Stimulated activated CD4-positive, alpha-beta T cell treated with anti-CD3 and anti-CD28 coated beads, Interleukin-15, amount 100 ng/mL, for 1 hour (primary cell): Measurements from ENCODE around the gene SPEG.
"Not testable (repeated sequence)": the region's sequence is repeated elsewhere in the genome, so short reads cannot be mapped to it uniquely, and the experiment has no call there.

Experiments
- DNase-seq, 2 donors: peaks; one replicate each; pipeline ENCODE4 v3.0.0-alpha.2; 2020; ENCODE audit warnings: low read depth in 1 of 2, low spot score in 1 of 2

Gene SPEG

DNA sequence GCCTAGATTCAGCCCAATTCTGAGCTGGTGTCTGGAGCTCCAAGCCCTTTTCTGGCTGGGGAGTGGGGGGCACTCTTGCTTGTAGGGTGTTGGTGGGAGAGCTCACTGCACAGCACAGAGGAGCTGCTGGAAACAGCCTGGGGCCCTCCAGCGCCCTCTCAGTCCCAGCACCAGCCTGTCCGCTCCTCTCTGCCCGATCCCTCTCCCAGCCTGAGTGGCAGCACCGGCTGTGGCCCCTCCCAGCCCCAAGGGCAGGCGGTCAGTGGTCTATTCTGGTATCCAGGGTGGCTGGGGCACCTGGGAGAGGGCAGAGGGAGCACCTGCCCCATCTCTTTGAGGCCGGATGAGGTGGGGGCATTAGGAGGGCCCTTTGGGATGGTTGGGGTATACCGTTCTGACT lies 29.7 kb upstream of the SPEG start:
- DNase-seq, result no peak

DNA sequence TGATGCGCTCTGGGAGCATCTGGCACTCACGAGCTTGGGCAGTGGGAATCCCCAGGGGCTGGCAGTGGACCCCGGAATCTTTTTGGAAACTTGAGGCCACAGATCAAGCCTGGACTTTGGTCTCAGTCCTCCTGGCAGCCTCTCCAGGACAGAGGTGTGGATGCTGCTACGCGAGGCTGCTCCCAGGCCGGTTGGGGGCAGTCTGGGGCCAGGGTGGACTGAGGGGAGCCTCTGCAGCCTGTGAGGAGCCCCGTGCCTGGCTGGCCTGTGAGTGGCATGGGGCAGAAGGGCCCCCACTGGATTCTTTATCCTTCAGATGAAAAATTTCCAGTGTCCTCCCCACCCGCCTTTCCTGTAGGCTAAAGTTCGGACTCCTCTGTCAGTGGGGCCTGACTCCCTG lies 29.2 kb upstream of the SPEG start:
- DNase-seq, result no peak

DNA sequence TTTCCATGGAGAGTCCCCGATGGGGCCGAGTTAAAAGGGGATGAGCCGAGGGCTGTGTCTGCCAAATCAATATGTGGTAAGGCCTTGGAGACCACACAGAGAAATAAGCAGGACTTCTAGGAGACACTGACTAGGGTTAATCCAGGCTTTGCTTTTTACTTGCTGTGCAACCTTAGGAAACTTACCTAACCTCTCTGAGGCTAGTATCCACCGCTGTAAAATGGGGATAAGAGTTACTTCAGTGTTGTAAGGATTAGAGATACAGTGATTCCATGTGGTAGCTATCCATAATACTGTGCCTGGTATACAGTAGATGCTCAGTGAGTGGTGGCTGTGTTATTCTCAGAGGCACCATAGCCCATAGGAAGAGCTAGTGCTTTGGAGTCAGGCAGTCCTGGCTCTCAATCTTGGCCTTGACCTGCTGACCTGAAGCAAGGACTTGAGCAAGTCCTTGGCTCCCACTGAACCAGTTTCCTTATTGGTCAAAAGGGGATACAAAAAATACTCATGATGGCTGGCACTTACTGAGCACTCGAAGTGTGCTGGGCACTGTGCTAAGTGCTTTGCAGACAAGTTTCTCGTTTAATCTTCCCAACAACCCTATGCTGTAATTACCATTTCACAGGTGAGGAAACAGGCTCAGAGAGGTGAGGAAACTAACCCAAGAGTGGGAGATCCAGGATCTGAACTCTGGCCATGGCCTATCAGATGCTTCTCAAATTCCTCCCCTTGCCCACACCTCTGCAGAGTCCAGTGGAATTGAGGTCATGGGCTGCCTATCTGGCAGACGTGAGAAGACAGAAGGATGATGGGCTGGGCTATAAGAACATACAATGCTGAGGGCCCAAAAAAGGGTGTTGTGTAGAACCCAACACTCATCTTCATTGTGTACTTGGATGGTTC lies 28.4 kb upstream of the SPEG start:
- no peak for DNase-seq

DNA sequence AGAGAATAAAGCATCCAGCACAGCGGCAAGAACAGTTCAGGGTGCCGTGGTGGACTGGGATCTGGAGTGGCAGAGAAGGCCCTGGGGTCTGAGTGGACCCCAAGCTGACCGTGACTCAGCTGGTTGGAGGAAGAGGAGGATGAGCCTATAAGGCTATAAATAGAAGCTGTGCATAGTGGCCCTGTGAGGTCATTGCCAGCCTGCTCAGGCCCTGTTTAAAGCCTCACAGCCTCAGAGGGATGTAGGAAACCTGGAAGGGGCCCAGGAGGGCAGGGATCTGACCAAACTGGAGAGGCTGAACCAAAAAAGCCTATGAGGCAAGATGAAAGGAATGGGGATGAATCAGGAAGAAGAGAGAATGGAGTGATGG lies 27.8 kb upstream of the SPEG start:
- DNase-seq, result no peak

DNA sequence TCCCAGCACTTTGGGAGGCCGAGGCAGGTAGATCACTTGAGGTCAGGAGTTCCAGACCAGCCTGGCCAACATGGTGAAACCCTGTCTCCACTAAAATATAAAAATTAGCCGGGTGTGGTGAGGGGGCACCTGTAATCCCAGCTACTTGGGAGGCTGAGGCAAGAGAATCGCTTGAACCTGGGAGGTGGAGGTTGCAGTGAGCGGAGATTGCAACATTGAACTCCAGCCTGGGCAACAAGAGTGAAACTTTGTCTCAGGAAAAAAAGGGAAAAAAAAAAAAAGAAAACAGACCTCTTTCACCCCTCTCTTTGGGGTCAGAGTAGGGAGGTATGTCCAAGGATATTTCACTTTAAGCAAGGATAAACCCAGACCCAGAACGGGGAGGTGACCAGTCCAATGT lies 27.3 kb upstream of the SPEG start:
- not testable (repeated sequence) for DNase-seq

DNA sequence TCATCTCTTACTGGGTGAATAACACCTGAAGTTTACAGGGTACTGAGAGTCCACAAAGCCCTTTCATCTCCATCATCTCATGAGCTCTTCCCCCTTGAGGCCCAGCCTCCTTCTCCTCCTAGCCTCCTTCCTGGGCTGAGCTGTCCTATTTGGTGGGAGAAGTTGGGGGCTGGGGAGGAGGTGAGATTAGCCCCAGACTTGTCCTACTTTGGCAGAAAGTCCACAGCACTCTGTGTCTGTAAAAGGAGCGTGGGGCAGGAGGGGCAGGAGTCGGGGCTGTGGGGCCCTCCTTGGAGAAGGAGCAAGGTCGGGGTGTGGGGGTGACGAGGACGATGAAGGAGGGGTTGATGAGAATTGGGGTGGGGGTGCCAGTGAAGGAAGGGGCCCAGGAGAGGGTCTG lies 26.4 kb upstream of the SPEG start:
- no peak for DNase-seq

DNA sequence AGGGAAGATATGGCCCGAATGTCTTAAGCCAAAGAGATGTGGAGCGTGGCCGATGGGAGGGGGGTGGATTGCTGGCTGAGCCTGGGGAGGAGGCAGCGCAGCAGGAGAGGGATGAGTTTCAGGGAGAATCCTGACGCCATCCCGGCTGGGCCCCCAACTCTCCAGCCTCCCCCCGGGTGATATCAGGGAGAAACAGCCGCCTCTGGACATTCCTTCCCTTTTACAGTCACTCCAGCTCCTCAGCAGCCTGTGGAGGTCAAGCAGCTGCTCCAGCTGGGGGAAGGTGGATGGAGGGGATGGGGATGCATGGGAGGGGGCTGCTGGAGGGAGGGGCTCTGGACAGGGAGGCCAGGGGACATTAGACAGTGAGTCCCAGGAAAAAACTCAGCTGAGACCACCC lies 26.0 kb upstream of the SPEG start:
- no peak for DNase-seq

DNA sequence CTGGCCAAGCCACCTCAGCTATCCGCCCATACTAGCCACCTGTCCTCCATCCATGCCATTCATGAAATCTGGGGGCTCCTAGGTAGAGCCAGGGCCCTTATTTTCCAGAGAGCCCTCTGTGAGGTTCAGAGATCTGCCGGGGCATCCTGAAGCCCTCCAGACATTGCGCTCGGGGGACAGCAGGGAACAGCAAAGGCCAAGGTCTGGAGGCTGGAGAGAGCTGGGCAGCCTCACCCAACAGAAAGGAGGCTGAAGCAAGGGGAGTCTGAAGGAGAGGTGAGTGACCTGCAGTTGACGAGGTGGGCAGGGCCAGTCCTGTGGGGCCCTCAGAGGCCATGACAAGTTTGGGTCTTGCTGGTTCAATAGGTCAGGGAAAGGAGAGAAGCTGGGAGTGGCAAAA lies 25.0 kb upstream of the SPEG start:
- no peak for DNase-seq

DNA sequence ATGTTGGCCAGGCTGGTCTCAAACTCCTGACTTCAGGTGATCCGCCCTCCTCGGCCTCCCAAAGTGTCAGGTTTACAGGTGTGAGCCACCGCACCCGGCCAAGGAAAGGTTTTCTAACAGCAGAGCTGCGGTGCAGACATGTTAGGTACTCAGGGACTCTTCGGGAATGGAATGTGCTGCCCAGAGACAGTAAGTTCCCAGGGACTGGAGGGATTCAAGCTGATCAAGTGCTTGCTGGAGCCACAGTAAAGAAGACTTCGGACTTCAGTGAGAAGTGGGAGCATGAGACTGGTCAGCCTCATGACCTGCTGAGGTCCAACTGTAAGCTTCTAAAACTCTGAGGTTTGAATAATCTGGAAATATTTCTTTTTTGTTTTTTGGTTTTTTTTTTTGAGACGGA lies 24.3 kb upstream of the SPEG start:
- DNase-seq, result no peak

DNA sequence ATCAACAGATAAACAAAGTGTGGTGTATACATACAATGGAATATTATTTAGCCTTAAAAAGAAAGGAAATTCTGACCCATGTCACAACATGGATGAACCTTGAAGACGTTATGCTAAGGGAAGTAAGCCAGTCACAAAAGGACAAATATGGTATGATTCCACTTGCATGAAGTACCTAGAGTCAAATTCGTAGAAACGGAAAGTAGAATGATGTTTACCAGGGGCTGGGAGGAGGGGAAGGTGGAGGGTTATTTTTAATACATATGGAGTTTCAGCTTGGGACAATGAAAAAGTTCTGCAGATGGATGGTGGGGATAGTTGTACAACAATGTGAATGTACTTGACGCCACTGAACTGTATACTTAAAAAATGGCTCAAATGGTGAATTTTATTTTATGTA lies 19.8 kb upstream of the SPEG start:
- no peak for DNase-seq

DNA sequence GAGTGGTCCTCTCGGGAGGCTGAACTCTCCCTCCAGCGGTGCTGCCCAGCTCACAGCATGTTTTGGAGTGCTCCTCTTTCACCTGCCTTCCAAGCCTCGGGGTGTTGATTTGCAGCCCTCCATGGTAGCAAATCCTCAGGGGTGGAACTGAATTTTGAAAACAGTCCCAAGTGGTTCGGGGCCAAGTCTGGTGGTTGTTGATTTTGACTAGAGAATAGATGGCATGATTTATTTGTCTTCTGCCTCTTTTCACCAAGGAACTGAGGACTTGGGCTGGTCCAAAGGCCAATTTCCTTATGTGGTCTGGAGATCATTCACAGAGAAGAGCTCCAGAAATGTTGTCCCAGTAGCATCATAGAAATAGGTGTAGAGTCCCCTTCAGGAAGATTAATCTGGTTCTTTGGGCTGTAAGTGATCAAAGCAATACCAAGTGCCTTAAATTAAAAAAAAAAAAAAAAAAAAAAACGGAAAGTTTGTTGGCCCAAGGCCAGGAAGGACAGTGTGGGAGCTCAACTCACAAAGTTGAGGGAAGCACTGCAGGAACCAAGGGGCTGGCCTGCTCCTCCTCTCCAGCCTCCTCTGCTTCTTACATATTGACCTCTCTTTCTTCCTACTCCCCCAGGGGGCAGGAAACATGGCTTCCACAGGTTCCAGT lies 18.9 kb upstream of the SPEG start:
- DNase-seq, result no peak

DNA sequence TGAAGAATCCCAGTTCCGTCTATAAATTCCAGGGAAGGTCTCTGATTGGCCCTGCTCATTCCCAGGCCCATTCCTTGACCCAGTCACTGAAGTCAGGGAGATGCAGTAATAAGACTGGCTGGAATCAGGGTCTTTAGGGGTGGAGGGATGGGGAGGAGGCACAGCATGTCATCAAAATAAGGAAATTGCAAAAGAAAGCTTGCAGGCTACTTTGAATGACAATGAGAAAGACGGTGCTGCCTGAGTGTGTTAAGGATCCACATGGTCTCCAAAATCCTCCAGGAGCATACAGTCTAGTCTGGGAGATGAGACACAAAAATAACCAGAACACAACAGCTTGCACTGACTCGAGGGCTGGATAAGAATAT lies 18.4 kb upstream of the SPEG start:
- DNase-seq, result no peak

DNA sequence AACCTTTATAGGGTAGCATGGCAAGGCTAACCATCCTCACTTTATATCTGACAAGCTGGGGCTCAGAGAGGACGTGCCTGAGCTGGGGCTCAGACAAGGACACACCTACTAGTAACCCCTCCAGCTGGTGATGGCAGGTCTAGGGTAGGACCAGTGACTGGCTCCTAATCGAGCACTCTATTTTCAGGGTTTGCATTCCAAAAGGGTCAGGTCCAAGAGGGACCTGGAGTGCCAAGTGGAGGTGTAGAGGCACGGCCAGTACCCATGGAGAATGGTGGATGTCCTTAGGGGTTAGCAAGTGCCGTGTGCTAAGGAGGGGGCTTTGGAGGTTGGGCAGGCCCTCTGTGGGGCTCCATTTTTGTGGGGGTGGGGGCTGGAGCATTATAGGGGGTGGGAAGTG lies 17.7 kb upstream of the SPEG start:
- DNase-seq, result no peak

DNA sequence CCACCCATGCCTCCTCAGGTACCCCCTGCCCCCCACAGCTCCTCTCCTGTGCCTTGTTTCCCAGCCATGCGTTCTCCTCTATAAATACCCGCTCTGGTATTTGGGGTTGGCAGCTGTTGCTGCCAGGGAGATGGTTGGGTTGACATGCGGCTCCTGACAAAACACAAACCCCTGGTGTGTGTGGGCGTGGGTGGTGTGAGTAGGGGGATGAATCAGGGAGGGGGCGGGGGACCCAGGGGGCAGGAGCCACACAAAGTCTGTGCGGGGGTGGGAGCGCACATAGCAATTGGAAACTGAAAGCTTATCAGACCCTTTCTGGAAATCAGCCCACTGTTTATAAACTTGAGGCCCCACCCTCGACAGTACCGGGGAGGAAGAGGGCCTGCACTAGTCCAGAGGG lies 17.3 kb upstream of the SPEG start:
- no peak for DNase-seq

DNA sequence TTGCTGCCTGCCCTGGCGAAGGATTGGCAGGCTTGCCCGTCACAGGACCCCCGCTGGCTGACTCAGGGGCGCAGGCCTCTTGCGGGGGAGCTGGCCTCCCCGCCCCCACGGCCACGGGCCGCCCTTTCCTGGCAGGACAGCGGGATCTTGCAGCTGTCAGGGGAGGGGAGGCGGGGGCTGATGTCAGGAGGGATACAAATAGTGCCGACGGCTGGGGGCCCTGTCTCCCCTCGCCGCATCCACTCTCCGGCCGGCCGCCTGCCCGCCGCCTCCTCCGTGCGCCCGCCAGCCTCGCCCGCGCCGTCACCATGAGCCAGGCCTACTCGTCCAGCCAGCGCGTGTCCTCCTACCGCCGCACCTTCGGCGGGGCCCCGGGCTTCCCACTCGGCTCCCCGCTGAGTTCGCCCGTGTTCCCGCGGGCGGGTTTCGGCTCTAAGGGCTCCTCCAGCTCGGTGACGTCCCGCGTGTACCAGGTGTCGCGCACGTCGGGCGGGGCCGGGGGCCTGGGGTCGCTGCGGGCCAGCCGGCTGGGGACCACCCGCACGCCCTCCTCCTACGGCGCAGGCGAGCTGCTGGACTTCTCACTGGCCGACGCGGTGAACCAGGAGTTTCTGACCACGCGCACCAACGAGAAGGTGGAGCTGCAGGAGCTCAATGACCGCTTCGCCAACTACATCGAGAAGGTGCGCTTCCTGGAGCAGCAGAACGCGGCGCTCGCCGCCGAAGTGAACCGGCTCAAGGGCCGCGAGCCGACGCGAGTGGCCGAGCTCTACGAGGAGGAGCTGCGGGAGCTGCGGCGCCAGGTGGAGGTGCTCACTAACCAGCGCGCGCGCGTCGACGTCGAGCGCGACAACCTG lies 16.3 kb upstream of the SPEG start, which contains the start of gene DES:
DES (plus strand) TSS at position 223 of the 857 bp plus-strand sequence; CDS start at position 309, 86 bp downstream.
- no peak for DNase-seq

DNA sequence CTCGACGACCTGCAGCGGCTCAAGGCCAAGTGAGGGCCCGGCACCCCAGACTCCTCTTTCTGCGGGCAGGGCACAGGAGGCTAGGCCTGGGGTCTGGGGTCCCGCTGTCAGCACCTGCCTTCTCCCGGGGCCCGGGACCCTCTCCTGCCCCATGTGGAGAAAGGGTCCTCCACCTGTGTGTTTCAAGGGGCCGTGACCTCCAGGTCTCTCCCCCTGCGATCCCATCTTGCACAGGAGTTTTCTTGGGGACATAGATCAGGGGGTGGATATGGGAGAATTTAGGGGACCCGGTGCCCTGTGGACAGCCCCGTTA lies 15.7 kb upstream of the SPEG start:
- DNase-seq, result no peak

DNA sequence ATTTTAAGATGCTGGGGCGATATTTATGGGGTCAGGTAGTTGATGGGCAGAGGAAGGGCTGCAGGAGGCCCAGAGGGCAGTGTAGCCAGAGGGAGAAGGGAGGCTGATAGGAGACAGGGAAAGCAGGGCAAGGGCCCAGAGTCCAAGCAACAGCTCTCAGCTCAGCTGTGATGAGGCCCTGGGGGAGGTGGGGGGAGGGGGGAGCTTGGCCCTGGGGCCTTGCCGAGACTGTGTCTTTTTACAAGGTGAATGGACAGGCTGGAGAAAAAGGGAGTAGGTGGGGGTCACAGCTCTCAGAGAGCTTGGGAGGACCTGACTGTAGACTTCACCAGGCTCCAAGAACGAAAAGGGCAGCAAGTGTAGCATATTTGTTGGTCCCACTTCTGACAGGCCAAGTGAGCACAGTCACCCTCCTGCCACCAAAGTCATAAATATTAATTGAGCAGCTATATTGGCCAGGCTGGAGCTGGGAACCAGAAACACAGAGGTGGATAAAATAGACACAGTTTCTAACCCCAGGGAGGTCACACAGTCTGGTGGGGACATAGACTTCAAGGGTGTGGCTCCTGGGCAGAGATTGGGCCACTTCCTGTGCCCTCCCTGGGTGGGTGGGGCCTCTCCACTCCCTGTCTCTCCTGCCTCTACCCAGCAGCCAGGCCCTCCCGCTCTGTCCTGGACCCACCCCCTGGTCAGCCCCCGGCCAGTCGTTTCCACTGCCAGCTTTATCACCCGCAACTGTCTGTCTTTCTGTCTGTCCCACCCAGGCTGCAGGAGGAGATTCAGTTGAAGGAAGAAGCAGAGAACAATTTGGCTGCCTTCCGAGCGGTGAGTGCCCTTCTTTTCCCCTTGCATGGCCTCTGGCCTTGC lies 15.1 kb upstream of the SPEG start:
- no peak for DNase-seq

DNA sequence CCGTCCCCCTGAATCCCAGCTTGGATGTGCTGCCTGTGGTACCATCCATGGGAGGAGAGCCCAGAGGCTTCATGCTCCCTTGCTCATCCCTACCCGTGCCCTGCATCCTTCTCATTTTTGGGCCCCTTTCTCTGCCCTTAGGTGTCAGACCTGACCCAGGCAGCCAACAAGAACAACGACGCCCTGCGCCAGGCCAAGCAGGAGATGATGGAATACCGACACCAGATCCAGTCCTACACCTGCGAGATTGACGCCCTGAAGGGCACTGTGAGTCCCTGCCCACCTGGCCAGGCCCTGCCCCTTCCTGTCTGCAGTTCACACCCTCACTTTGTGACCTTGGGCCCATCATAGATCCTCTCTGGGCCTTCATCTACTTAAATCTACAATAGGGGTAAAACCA lies 14.0 kb upstream of the SPEG start:
- DNase-seq, result no peak

DNA sequence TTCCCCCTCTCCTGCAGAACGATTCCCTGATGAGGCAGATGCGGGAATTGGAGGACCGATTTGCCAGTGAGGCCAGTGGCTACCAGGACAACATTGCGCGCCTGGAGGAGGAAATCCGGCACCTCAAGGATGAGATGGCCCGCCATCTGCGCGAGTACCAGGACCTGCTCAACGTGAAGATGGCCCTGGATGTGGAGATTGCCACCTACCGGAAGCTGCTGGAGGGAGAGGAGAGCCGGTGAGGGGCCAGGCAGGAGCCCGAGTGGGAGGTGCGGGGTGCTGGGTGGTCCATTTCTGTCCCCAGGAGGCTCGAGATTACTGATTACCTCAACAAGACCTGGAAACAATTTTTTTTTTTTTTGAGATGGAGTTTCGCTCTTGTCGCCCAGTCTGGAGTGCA lies 13.3 kb upstream of the SPEG start:
- DNase-seq, result no peak

DNA sequence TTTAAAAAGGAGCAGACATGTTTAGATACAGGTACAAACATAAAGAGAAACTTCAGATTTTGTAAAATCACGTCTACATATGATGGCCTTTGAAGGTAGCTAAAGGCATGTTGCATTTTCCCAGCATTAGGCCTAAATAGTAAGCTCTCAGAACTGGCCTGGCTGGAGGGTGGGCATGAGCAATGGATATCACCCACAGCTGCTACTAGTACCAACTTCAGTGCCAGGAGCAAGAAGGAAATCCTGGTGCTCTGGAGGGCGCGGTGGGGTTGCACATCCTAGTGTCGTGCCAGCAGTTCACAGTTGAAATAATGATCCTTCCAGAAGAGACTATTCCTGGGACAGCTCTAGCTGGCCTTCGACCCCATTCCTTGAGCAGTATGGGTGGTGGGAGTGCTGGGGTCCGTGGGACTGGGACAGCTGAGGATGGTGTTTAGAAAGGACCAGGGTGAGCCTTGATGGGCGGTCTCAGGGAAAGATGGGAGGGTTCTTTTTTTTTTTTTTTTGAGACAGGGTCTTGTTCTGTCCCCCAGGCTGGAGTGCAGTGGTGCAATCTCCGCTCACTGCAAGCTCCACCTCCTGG lies 11.6 kb upstream of the SPEG start:
- DNase-seq, result no peak
